HEK293 (cell line): Measurements from ENCODE around the gene RTN4.

Source experiments
- GLIS2 ChIP-seq: fragments of 450-650 bp; formaldehyde crosslinking; IDR thresholded peaks from 2 replicates; pipeline ENCODE4 v1.5.1; 2016; ENCODE audit warnings: missing biosample characterization, missing genetic modification characterization
- HOXC10 ChIP-seq: sonication (generic); formaldehyde crosslinking; IDR thresholded peaks from 2 replicates; pipeline ENCODE4 v1.8.1; 2023; ENCODE audit warnings: mild to moderate bottlenecking, missing genetic modification reagents
- ZNF202 ChIP-seq: fragments of 450-650 bp; formaldehyde crosslinking; IDR thresholded peaks from 2 replicates; pipeline ENCODE4 v1.5.1; 2016; ENCODE audit warnings: missing biosample characterization, missing genetic modification characterization, borderline replicate concordance
- ZNF280C ChIP-seq: fragments of 450-650 bp; formaldehyde crosslinking; IDR thresholded peaks from 2 replicates; pipeline ENCODE4 v1.5.1; 2016; ENCODE audit warnings: missing biosample characterization, missing genetic modification characterization
- ZNF350 ChIP-seq: fragments of 450-650 bp; formaldehyde crosslinking; IDR thresholded peaks from 2 replicates; pipeline ENCODE4 v1.5.0; 2017; ENCODE audit warnings: missing biosample characterization, mild to moderate bottlenecking, missing genetic modification characterization
- ZNF37A ChIP-seq: fragments of 450-650 bp; IDR thresholded peaks from 2 replicates; pipeline ENCODE4 v1.5.1; 2018; ENCODE audit warnings: missing biosample characterization, missing genetic modification characterization
- ZNF610 ChIP-seq: fragments of 450-650 bp; formaldehyde crosslinking; IDR thresholded peaks from 2 replicates; pipeline ENCODE4 v1.5.1; 2016; ENCODE audit warnings: missing biosample characterization, missing genetic modification characterization, borderline replicate concordance
- ZNF791 ChIP-seq: fragments of 450-650 bp; formaldehyde crosslinking; IDR thresholded peaks from 2 replicates; pipeline ENCODE4 v1.5.1; 2016; ENCODE audit warnings: missing biosample characterization, missing genetic modification characterization
- ZSCAN5A ChIP-seq: fragments of 450-650 bp; formaldehyde crosslinking; IDR thresholded peaks from 2 replicates; pipeline ENCODE4 v1.5.1; 2016; ENCODE audit warnings: missing biosample characterization, missing genetic modification characterization
- TF ChIP-seq, protein P1 (sequence below): fragments of 450-650 bp; formaldehyde crosslinking; IDR thresholded peaks from 2 replicates; pipeline ENCODE4 v1.5.1; 2016; ENCODE audit warnings: missing biosample characterization, missing genetic modification characterization
- TF ChIP-seq, protein P2 (sequence below): fragments of 450-650 bp; formaldehyde crosslinking; IDR thresholded peaks from 2 replicates; pipeline ENCODE4 v1.5.1; 2017; ENCODE audit warnings: missing biosample characterization, missing genetic modification characterization

DNA sequence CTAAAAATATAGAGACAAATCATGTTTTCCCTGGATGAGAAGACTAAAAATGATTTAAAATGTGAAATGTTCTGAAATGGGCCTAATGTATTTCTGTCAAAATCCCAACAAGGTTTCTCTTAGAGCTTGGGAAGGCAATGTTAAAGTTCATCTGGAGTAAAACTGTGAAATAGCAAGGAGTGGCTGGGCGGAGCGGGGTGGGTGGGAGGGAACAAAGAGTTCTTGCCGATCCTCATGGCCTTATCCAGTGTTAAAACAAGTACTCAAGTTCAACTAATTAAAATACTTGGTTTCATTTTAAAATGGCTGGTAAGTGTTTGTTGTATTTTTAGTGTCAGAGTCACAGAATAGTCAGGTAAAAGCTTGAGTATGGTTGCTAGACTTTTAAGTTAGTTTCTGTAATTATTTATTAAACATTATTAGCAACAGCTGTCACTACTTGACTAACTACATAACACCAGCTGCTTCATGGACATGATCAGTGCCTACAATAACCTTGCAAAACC is 87.3 kb downstream of the RTN4 start:
- TF ChIP-seq, protein P1, sequence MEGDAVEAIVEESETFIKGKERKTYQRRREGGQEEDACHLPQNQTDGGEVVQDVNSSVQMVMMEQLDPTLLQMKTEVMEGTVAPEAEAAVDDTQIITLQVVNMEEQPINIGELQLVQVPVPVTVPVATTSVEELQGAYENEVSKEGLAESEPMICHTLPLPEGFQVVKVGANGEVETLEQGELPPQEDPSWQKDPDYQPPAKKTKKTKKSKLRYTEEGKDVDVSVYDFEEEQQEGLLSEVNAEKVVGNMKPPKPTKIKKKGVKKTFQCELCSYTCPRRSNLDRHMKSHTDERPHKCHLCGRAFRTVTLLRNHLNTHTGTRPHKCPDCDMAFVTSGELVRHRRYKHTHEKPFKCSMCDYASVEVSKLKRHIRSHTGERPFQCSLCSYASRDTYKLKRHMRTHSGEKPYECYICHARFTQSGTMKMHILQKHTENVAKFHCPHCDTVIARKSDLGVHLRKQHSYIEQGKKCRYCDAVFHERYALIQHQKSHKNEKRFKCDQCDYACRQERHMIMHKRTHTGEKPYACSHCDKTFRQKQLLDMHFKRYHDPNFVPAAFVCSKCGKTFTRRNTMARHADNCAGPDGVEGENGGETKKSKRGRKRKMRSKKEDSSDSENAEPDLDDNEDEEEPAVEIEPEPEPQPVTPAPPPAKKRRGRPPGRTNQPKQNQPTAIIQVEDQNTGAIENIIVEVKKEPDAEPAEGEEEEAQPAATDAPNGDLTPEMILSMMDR (tag by site-specific recombination), result no peak
- TF ChIP-seq, protein P2, sequence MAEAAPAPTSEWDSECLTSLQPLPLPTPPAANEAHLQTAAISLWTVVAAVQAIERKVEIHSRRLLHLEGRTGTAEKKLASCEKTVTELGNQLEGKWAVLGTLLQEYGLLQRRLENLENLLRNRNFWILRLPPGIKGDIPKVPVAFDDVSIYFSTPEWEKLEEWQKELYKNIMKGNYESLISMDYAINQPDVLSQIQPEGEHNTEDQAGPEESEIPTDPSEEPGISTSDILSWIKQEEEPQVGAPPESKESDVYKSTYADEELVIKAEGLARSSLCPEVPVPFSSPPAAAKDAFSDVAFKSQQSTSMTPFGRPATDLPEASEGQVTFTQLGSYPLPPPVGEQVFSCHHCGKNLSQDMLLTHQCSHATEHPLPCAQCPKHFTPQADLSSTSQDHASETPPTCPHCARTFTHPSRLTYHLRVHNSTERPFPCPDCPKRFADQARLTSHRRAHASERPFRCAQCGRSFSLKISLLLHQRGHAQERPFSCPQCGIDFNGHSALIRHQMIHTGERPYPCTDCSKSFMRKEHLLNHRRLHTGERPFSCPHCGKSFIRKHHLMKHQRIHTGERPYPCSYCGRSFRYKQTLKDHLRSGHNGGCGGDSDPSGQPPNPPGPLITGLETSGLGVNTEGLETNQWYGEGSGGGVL, result no peak
- TF ChIP-seq ZNF202 (no peak), ZSCAN5A (tag by site-specific recombination) (no peak), ZNF610 (no peak), ZNF350 (tag by site-specific recombination) (no peak), GLIS2 (tag by site-specific recombination) (no peak), HOXC10 (CRISPR knock-in tag) (no peak), ZNF280C (no peak), ZNF791 (no peak), ZNF37A (tag by site-specific recombination) (no peak)
